ENCODE measurements around the gene EXOC1L.

The EXOC1L gene

GRCh38 chr4:55874831-55875230 is 55.2 kb downstream of the EXOC1L start:
- H3K4me3 ChIP-seq (ENCODE audit: control insufficient read depth, low read depth, low read length), result no peak overlapping the region
- DNase-seq (ENCODE audit: low read depth), result no peak

GRCh38 chr4:55876387-55876786 is 56.8 kb downstream of the EXOC1L start:
- no peak for DNase-seq (ENCODE audit: low read depth)
- no peak overlapping the region for H3K4me3 ChIP-seq (ENCODE audit: control insufficient read depth, low read depth, low read length)
- TF ChIP-seq CTCF (conservative IDR thresholded peaks at IDR 0.05; ENCODE audit: control insufficient read depth, insufficient read depth, low read depth, low read length), result no peak

More at GRCh38 chr4:55874831-55875230, 55.2 kb downstream of the EXOC1L start:
- TF ChIP-seq CTCF (conservative IDR thresholded peaks at IDR 0.05; ENCODE audit: control insufficient read depth, insufficient read depth, low read depth, low read length), result no peak

DNA sequence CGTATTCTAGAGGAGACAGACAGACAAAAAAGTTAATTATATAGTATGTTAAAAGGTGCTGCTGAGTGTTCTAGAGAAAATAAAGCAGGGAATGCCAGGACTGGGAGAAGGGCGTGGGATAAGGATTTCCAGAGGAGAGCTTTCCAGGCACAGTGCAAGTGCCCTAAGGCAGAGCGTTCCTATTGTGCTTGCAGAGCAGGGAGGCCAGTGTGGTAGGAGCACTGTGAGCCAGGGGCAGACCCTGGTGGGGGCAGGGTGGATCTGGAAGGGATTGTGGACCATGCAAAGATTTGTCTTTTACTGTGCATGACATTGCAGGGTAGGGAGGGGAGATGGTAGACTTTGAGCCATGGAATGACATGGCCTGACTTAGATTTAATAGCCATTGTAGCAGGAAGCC is 59.6 kb downstream of the EXOC1L start:
- no peak for TF ChIP-seq CTCF (conservative IDR thresholded peaks at IDR 0.05; ENCODE audit: control insufficient read depth, insufficient read depth, low read depth, low read length)
- no peak for DNase-seq (ENCODE audit: low read depth)
- H3K4me3 ChIP-seq (ENCODE audit: control insufficient read depth, low read depth, low read length), result no peak overlapping the region

- no peak overlapping the region for H3K4me3 ChIP-seq (ENCODE audit: control insufficient read depth, low read depth, low read length)
- no peak for DNase-seq (ENCODE audit: low read depth)
- no peak for TF ChIP-seq CTCF (conservative IDR thresholded peaks at IDR 0.05; ENCODE audit: control insufficient read depth, insufficient read depth, low read depth, low read length)
Observed at GRCh38 chr4:55880652-55881280, 61.2 kb downstream of the EXOC1L start.

DNA sequence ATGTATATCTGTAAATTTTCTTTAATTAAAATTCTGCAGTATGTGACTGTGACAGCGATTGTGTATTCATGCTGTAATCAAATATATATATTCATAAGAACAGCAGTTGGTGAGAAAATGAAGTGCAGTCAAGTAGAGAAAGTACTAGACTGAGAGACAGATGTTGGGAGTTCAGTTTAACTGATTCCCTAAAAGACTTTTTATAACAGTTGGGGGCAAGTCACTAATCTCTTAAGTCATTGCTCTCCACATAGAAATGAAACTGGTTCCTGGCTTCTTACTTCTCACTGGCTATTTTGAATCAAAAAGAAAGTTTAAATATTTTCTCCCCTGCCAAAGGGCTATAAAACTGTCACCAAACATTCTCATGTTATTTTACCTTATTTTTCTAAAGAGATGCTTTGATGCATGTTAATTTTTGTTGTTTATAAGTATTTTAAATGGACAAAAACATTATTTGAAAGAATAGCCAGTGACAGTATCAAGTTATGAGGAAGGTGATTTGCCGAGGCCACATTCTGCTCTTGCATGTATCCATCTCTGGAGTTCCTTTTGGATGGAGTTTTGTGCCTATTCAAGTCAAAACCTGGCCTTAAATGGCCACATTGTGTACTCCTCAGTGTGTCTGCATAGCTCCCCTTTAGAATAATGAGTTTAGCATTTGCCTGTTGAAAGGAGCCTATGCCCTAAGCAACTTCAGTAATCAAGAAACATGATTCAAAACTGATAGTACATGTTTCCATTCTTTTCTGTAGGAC is 64.7 kb downstream of the EXOC1L start:
- DNase-seq (ENCODE audit: low read depth), result no peak
- no peak overlapping the region for H3K4me3 ChIP-seq (ENCODE audit: control insufficient read depth, low read depth, low read length)
- no peak for TF ChIP-seq CTCF (conservative IDR thresholded peaks at IDR 0.05; ENCODE audit: control insufficient read depth, insufficient read depth, low read depth, low read length)

DNA sequence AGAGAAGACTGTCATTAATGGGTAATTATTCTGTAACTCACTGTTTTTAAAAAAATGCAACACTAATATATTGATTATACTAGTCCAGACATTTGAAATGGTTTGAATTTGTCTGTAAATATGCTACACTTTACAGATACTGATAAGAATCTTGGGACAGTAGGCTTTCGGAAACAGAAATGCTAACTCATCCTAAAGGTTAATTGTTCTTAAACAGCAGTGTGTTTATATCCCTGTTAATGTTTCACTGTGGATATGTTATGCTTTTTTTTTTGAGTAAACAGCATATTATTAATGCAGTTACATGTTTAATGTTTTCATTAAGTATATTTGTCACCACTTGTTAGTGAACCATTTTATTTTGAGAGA is 65.2 kb downstream of the EXOC1L start:
- H3K4me3 ChIP-seq (ENCODE audit: control insufficient read depth, low read depth, low read length), result no peak overlapping the region
- TF ChIP-seq CTCF (conservative IDR thresholded peaks at IDR 0.05; ENCODE audit: control insufficient read depth, insufficient read depth, low read depth, low read length), result no peak
- DNase-seq (ENCODE audit: low read depth), result no peak
